Coronary artery (tissue), 2 donors: ENCODE data around the gene R3HCC1L.

Experiments used
- DNase-seq: peaks from one replicate; pipeline ENCODE4 v3.0.0-alpha.2; 2017; ENCODE audit warnings: low spot score
- H3K27ac ChIP-seq, 2 donors: fragments of 200-600 bp; sonication (generic); one replicate each; pipeline ENCODE4 v1.5.1; 2016 to 2019
- H3K4me3 ChIP-seq: fragments of 200-600 bp; sonication (generic); 2 replicates; pipeline ENCODE4 v1.5.1; 2016; ENCODE audit warnings: mild to moderate bottlenecking, moderate library complexity
- CTCF ChIP-seq: fragments of 200-600 bp; sonication (generic); IDR thresholded peaks from one replicate; pipeline ENCODE4 v1.5.1; 2019; ENCODE audit warnings: antibody characterized with exemption

The R3HCC1L gene

DNA sequence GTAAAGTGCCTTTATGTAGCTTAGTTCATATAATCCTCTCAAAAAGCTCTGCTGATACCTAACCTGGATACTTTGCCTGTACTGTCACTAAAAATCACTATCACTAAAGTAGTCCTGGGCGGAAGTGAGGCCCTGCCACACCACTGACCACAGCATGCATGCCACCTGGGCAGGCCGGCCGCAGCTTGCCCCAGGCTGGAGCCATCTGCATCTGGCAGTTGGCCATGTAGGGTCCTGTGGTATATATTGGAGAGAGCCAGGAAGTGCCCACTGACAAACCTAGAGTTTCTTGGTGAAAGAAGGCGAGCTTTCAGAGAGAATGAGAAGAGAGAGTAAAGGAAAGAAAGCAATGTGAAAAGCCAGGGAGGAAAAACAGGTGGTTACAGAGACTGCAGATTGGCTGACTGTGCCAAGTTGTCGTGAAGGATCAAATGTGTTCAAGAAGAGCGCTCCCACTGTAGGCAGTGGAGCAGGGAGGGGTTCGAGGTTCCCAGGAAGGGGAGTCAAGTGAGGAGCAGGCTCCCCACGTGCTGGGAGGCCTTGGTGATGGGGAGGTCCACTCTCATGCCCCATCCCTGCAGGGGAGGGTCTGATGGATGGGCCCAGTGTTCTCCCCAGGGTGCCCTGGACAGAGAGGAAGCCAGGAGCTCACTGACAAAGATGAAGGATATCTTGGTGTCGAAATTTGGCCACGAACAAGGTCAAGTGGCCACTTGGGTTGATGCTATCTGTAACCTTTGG is 119.9 kb downstream of the R3HCC1L start:
- Histone ChIP-seq H3K27ac (no peak overlapping the region), H3K4me3 (no peak overlapping the region)
- DNase-seq, result no peak
- TF ChIP-seq CTCF, result no peak

DNA sequence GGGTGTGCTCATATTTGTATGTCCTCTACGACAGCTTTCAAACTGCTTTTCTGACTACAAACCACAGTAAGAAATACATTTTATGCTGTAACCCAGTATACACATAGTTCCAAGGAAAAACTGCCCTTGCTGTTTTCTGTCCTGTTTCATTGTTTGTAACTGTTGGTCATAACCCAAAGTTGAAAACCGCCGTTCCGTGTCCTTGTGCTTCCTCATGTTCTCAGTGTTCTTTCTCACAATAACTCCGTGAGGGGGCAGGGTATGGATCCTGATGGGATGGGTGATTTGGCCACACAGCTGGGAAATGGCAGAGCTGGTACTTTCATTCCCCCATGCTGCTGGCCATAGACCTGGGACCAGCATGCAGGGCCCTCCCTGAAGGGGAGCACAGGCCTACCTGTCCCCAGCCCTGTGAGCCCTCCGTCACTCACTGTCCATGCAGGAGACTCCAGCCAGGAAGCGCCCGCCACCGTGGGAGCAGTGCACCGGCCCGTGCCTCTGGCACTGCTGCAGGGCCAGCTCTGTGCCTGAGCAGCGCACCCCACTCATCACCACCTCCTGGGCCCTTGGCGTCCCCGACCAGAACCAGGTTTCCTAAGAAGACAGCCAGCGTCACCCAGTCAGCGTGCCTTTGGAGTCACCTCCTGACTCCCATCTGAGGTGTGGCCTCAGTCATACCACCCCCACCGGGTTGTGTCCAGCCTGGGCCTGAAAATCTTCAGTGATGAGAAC is 120.9 kb downstream of the R3HCC1L start:
- no peak for TF ChIP-seq CTCF
- Histone ChIP-seq H3K4me3 (no peak overlapping the region), H3K27ac (no peak overlapping the region)
- no peak for DNase-seq

DNA sequence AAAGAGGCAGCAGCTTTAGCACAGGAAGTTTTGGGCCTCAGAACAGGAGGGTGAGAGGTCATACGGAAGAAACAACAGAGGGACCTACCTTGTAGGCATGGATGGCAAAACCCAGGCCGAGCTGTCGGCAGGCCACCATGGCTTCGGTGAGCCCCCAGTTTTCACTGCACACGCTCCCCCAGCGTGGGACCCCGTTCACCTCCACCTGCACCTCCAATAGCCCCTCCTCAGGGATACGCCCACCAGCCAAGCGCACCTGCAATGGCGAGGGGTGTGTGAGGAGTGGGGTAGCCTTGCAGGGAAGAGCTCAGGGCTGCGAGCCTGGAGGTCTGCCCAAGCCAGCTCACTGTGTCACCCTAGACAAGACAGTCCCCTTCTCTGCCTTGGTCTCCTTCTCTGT is 122.2 kb downstream of the R3HCC1L start:
- TF ChIP-seq CTCF, result no peak
- H3K4me3 ChIP-seq, result no peak overlapping the region
- DNase-seq, result no peak
- no peak overlapping the region for H3K27ac ChIP-seq

GRCh38 chr10:98257198-98257597 is 122.7 kb downstream of the R3HCC1L start:
- no peak for TF ChIP-seq CTCF
- H3K27ac ChIP-seq, result no peak overlapping the region
- DNase-seq, result no peak

GRCh38 chr10:98257961-98258360 is 123.5 kb downstream of the R3HCC1L start:
- H3K27ac ChIP-seq, result no peak overlapping the region
- DNase-seq, result no peak
- H3K4me3 ChIP-seq, result no peak overlapping the region
- TF ChIP-seq CTCF, result no peak

More at GRCh38 chr10:98257198-98257597, 122.7 kb downstream of the R3HCC1L start:
- H3K4me3 ChIP-seq, result no peak overlapping the region

GRCh38 chr10:98258683-98259454 is 124.4 kb downstream of the R3HCC1L start:
- DNase-seq, result no peak
- Histone ChIP-seq H3K4me3 (no peak overlapping the region), H3K27ac (no peak overlapping the region)
- no peak for TF ChIP-seq CTCF
